ENCODE measurements around the gene TOMM20.

GRCh38 chr1:235101558-235102258, 26.9 kb downstream of the TOMM20 start:
- no peak for TF ChIP-seq GATA2 (IDR thresholded peaks at IDR 0.05; ENCODE audit: low read depth, low read length)
- TF ChIP-seq GATA3 (IDR thresholded peaks at IDR 0.05; ENCODE audit: low read depth, low read length), result no peak

Measured in SH-SY5Y (cell line).